Panc1 (cell line): ENCODE measurements around the gene ZNF555. TPM values are rescaled to one million over a fixed set of nuclear protein-coding genes. Genes with fewer than 3 reads are reported as not detected.

Experiments used
- ATAC-seq: fragments of 200-7000 bp; cut with Tn5 transposase; 2 replicates; pipeline ENCODE4 v1.9.1; 2020; ENCODE audit warnings: mild to moderate bottlenecking, moderate library complexity
- BruUV-seq: library from RNA; stranded (reverse); fragments of 400-500 nt; replicated peaks from 2 replicates; lab custom pipeline; 2021; lab: Mats Ljungman, UMichigan
- CTCF ChIA-PET: fragments of 300-600 bp; sonication (Branson Sonifier 250); formaldehyde crosslinking; loops from one replicate; lab custom pipeline; 2022; ENCODE audit warnings: antibody characterized with exemption; lab: Charles Lee
- POLR2A ChIA-PET: fragments of 300-600 bp; sonication (Branson Sonifier 250); formaldehyde crosslinking; loops from one replicate; lab custom pipeline; 2022; ENCODE audit warnings: antibody characterized with exemption; lab: Charles Lee
- DNase-seq: peaks from one replicate; pipeline ENCODE4 v3.0.0-alpha.2; 2010; ENCODE audit warnings: low read depth, low spot score
- H3K27ac ChIP-seq: 2 replicates; pipeline ENCODE4 v1.5.1; 2011; ENCODE audit warnings: mild to moderate bottlenecking, low read length, inconsistent platforms
- H3K27me3 ChIP-seq: fragments of 200-500 bp; sonication (Bioruptor generic); 2 replicates; pipeline ENCODE4 v1.6.0; 2014; ENCODE audit warnings: low read length, inconsistent platforms; ENCODE audit not compliant: control insufficient read depth, insufficient read depth
- H3K36me3 ChIP-seq: fragments of 200-500 bp; sonication (Bioruptor generic); 2 replicates; pipeline ENCODE4 v1.5.1; 2014; ENCODE audit warnings: inconsistent platforms, mild to moderate bottlenecking, low read length, moderate library complexity; ENCODE audit not compliant: control insufficient read depth, insufficient read depth
- H3K4me1 ChIP-seq: 2 replicates; pipeline ENCODE4 v1.5.1; 2011; ENCODE audit warnings: inconsistent platforms, mild to moderate bottlenecking, low read length, moderate library complexity; ENCODE audit not compliant: control insufficient read depth, insufficient read depth
- H3K4me3 ChIP-seq, 2 experiments: 2 replicates each; pipeline ENCODE4 v1.5.1; 2011 to 2012; ENCODE audit warnings: low read depth in 2 of 2, low read length in 2 of 2, mild to moderate bottlenecking in 2 of 2, inconsistent platforms in 1 of 2, moderate library complexity in 1 of 2
- H3K9me3 ChIP-seq: fragments of 200-500 bp; sonication (Bioruptor generic); 2 replicates; pipeline ENCODE4 v1.5.1; 2014; ENCODE audit warnings: low read depth, mild to moderate bottlenecking, inconsistent platforms, low read length, moderate library complexity; ENCODE audit not compliant: control insufficient read depth, insufficient read depth
- CTCF ChIP-seq: fragments of 450-650 bp; IDR thresholded peaks from 2 replicates; pipeline ENCODE4 v1.5.1; 2017; ENCODE audit warnings: mild to moderate bottlenecking
- POLR2AphosphoS5 ChIP-seq: IDR thresholded peaks from 2 replicates; pipeline ENCODE4 v1.6.1; 2012; ENCODE audit warnings: mild to moderate bottlenecking, low read depth, low read length, moderate library complexity
- REST ChIP-seq, 2 experiments: IDR thresholded peaks; 2 replicates each; pipeline ENCODE4 v1.6.1; 2011 to 2012; ENCODE audit warnings: low read depth in 2 of 2, control low read depth in 1 of 2, low read length in 1 of 2, mild to moderate bottlenecking in 1 of 2, moderate library complexity in 1 of 2; ENCODE audit not compliant: insufficient read depth in 1 of 2
- SIN3A ChIP-seq: IDR thresholded peaks from 2 replicates; pipeline ENCODE4 v1.6.1; 2012; ENCODE audit warnings: low read depth, mild to moderate bottlenecking, low read length, moderate library complexity, borderline replicate concordance; ENCODE audit not compliant: insufficient read depth
- TCF7L2 ChIP-seq: IDR thresholded peaks from 2 replicates; pipeline ENCODE4 v1.6.1; 2011; ENCODE audit warnings: mild to moderate bottlenecking, low read depth, low read length, inconsistent platforms
- in situ Hi-C: cut with HindIII; loops from 2 replicates; pipeline ENCODE4 v1.10.0; 2016; ENCODE audit warnings: low sequenced_read_pairs, low pct_unique_long_range_greater_than_20kb
- intact Hi-C: fragments of 100-400 bp; cut with micrococcal nuclease; formaldehyde crosslinking; loops from one replicate; pipeline ENCODE4 v1.10.0; 2022; ENCODE audit not compliant: unreplicated experiment
- total RNA-seq: library from RNA; stranded (reverse); gene quantifications from one replicate; pipeline ENCODE4 v1.2.1, GENCODE V29; 2021; ENCODE audit not compliant: unreplicated experiment

The ZNF555 gene
- total RNA-seq, 1 experiment from 2014 or later = 7.3 TPM

GRCh38 chr19:2795827-2796658, 45.2 kb upstream of the ZNF555 start:
- no peaks in the 10 kb centered on the region for H3K9me3 ChIP-seq
- H3K36me3 ChIP-seq = no peaks in the 10 kb centered on the region
- intact Hi-C loops (no loop called here), in situ Hi-C loops (no loop called here)
- no peak overlapping the region for H3K4me3 ChIP-seq
- H3K27ac ChIP-seq = no peak overlapping the region
- H3K4me1 ChIP-seq = no peaks in the 10 kb centered on the region
- ATAC-seq = no peak
- POLR2A ChIA-PET = no interaction called here
- no TSS peak for BruUV-seq
- DNase-seq = no peak
- no peak for TF ChIP-seq TCF7L2
- no peak for TF ChIP-seq CTCF
- TF ChIP-seq REST (IDR thresholded peaks at IDR 0.05; ENCODE audit: insufficient read depth in 1 of 2, low read depth in 2 of 2, low read length in 1 of 2) = no peak
- no peak for TF ChIP-seq POLR2AphosphoS5
- no peak for TF ChIP-seq SIN3A
- CTCF ChIA-PET = no interaction called here
- no peaks in the 10 kb centered on the region for H3K27me3 ChIP-seq

- ChIA-PET CTCF (no interaction called here), POLR2A (no interaction called here)
- no peak for TF ChIP-seq SIN3A
- no peak for TF ChIP-seq REST (IDR thresholded peaks at IDR 0.05; ENCODE audit: insufficient read depth in 1 of 2, low read depth in 2 of 2, low read length in 1 of 2)
- no peak for TF ChIP-seq CTCF
- TF ChIP-seq TCF7L2 = no peak
- no peak for TF ChIP-seq POLR2AphosphoS5
- Histone ChIP-seq H3K4me1 (no peaks in the 10 kb centered on the region), H3K4me3 (no peak overlapping the region), H3K27ac (no peak overlapping the region), H3K27me3 (no peaks in the 10 kb centered on the region), H3K9me3 (no peaks in the 10 kb centered on the region), H3K36me3 (no peaks in the 10 kb centered on the region)
- BruUV-seq = no TSS peak
- ATAC-seq (no peak), DNase-seq (no peak)
- intact Hi-C loops (no loop called here), in situ Hi-C loops (no loop called here)
Observed at GRCh38 chr19:2796659-2797266, 44.5 kb upstream of the ZNF555 start.
